ENCODE results near the gene SYNGR3.
"Not testable (repeated sequence)": the region's sequence is repeated elsewhere in the genome, so short reads cannot be mapped to it uniquely, and the experiment has no call there.

The SYNGR3 gene

GRCh38 chr16:1949507-1949906 lies 40.3 kb upstream of the SYNGR3 start:
- Histone ChIP-seq H3K27me3 (ENCODE audit: insufficient read depth, low read length, poor library complexity) (no peaks in the 10 kb centered on the region), H3K27ac (ENCODE audit: low read depth, low read length) (no peak overlapping the region), H3K23ac (ENCODE audit: low read length) (no peak overlapping the region), H3K4ac (ENCODE audit: low read depth, low read length) (no peak overlapping the region), H2BK120ac (ENCODE audit: low read depth, low read length) (no peak overlapping the region), H3K4me2 (ENCODE audit: low read length) (no peak overlapping the region), H3K56ac (ENCODE audit: low read length) (no peak overlapping the region), H2BK5ac (ENCODE audit: low read length) (no peak overlapping the region), H3K4me3 (ENCODE audit: low read length) (no peak overlapping the region), H2AK5ac (ENCODE audit: low read length) (no peak overlapping the region), H4K8ac (ENCODE audit: low read depth, low read length) (no peak overlapping the region), H2BK15ac (replicated peaks; ENCODE audit: low read depth) (no peak overlapping the region), H3K4me1 (ENCODE audit: control insufficient read depth, low read depth, low read length) (no peaks in the 10 kb centered on the region), H4K5ac (ENCODE audit: low read length) (no peak overlapping the region), H3K9ac (ENCODE audit: low read length) (no peak overlapping the region), H3K36me3 (ENCODE audit: control insufficient read depth, insufficient read depth, low read length) (no peaks in the 10 kb centered on the region), H3K18ac (ENCODE audit: low read length) (no peak overlapping the region), H3K79me2 (ENCODE audit: control insufficient read depth, insufficient read depth, low read length) (no peaks in the 10 kb centered on the region), H3K79me1 (ENCODE audit: low read length) (no peaks in the 10 kb centered on the region)
- DNase-seq, result no peak
- WGBS (ENCODE audit: extremely low coverage, insufficient coverage, low lambda C conversion rate), result no CpG with 5 or more reads among the region's 11 CpGs

GRCh38 chr16:1950047-1950446 lies 39.7 kb upstream of the SYNGR3 start:
- Histone ChIP-seq H4K5ac (ENCODE audit: low read length) (no peak overlapping the region), H3K79me2 (ENCODE audit: control insufficient read depth, insufficient read depth, low read length) (no peaks in the 10 kb centered on the region), H2BK5ac (ENCODE audit: low read length) (no peak overlapping the region), H3K79me1 (ENCODE audit: low read length) (no peaks in the 10 kb centered on the region), H2BK15ac (replicated peaks; ENCODE audit: low read depth) (no peak overlapping the region), H3K4me3 (ENCODE audit: low read length) (no peak overlapping the region), H3K23ac (ENCODE audit: low read length) (no peak overlapping the region), H3K4me1 (ENCODE audit: control insufficient read depth, low read depth, low read length) (no peaks in the 10 kb centered on the region), H2AK5ac (ENCODE audit: low read length) (no peak overlapping the region), H3K36me3 (ENCODE audit: control insufficient read depth, insufficient read depth, low read length) (no peaks in the 10 kb centered on the region), H3K27ac (ENCODE audit: low read depth, low read length) (no peak overlapping the region), H3K18ac (ENCODE audit: low read length) (no peak overlapping the region), H3K4me2 (ENCODE audit: low read length) (no peak overlapping the region), H4K8ac (ENCODE audit: low read depth, low read length) (no peak overlapping the region), H3K4ac (ENCODE audit: low read depth, low read length) (no peak overlapping the region), H3K9ac (ENCODE audit: low read length) (no peak overlapping the region), H3K27me3 (ENCODE audit: insufficient read depth, low read length, poor library complexity) (no peaks in the 10 kb centered on the region), H2BK120ac (ENCODE audit: low read depth, low read length) (no peak overlapping the region), H3K56ac (ENCODE audit: low read length) (no peak overlapping the region)
- no peak for DNase-seq
- no CpG with 5 or more reads among the region's 7 CpGs for WGBS (ENCODE audit: extremely low coverage, insufficient coverage, low lambda C conversion rate)

- H4K8ac ChIP-seq (ENCODE audit: low read depth, low read length), result no peak overlapping the region
- H2AK5ac ChIP-seq (ENCODE audit: low read length), result no peak overlapping the region
- no peak overlapping the region for H3K4ac ChIP-seq (ENCODE audit: low read depth, low read length)
- no peak overlapping the region for H3K9ac ChIP-seq (ENCODE audit: low read length)
- H3K18ac ChIP-seq (ENCODE audit: low read length), result no peak overlapping the region
- H3K79me2 ChIP-seq (ENCODE audit: control insufficient read depth, insufficient read depth, low read length), result no peaks in the 10 kb centered on the region
- no peaks in the 10 kb centered on the region for H3K79me1 ChIP-seq (ENCODE audit: low read length)
- H3K4me2 ChIP-seq (ENCODE audit: low read length), result no peak overlapping the region
- no peak for DNase-seq
- H3K4me3 ChIP-seq (ENCODE audit: low read length), result no peak overlapping the region
- no CpG with 5 or more reads among the region's 19 CpGs for WGBS (ENCODE audit: extremely low coverage, insufficient coverage, low lambda C conversion rate)
- H3K27ac ChIP-seq (ENCODE audit: low read depth, low read length), result no peak overlapping the region
- H3K56ac ChIP-seq (ENCODE audit: low read length), result no peak overlapping the region
- H2BK15ac ChIP-seq (replicated peaks; ENCODE audit: low read depth), result no peak overlapping the region
- H3K27me3 ChIP-seq (ENCODE audit: insufficient read depth, low read length, poor library complexity), result no peaks in the 10 kb centered on the region
- H2BK5ac ChIP-seq (ENCODE audit: low read length), result no peak overlapping the region
- H3K36me3 ChIP-seq (ENCODE audit: control insufficient read depth, insufficient read depth, low read length), result no peaks in the 10 kb centered on the region
- H2BK120ac ChIP-seq (ENCODE audit: low read depth, low read length), result no peak overlapping the region
- H4K5ac ChIP-seq (ENCODE audit: low read length), result no peak overlapping the region
- no peaks in the 10 kb centered on the region for H3K4me1 ChIP-seq (ENCODE audit: control insufficient read depth, low read depth, low read length)
- H3K23ac ChIP-seq (ENCODE audit: low read length), result no peak overlapping the region
Observed at GRCh38 chr16:1950559-1950958, 39.2 kb upstream of the SYNGR3 start.

GRCh38 chr16:1953734-1954133 lies 36.0 kb upstream of the SYNGR3 start:
- H3K36me3 ChIP-seq (ENCODE audit: control insufficient read depth, insufficient read depth, low read length), result no peaks in the 10 kb centered on the region
- H3K79me2 ChIP-seq (ENCODE audit: control insufficient read depth, insufficient read depth, low read length), result no peaks in the 10 kb centered on the region

GRCh38 chr16:1957434-1958142 lies 32.2 kb upstream of the SYNGR3 start:
- H2AK5ac ChIP-seq (ENCODE audit: low read length); H3K9ac ChIP-seq (ENCODE audit: low read length); H2BK120ac ChIP-seq (ENCODE audit: low read depth, low read length); H2BK15ac ChIP-seq (replicated peaks; ENCODE audit: low read depth); H3K27ac ChIP-seq (ENCODE audit: low read depth, low read length); H3K36me3 ChIP-seq (ENCODE audit: control insufficient read depth, insufficient read depth, low read length); H3K27me3 ChIP-seq (ENCODE audit: insufficient read depth, low read length, poor library complexity); H3K4me3 ChIP-seq (ENCODE audit: low read length); H3K23ac ChIP-seq (ENCODE audit: low read length); H3K79me1 ChIP-seq (ENCODE audit: low read length); H3K4me1 ChIP-seq (ENCODE audit: control insufficient read depth, low read depth, low read length); H4K5ac ChIP-seq (ENCODE audit: low read length); H3K4ac ChIP-seq (ENCODE audit: low read depth, low read length); H3K18ac ChIP-seq (ENCODE audit: low read length); H3K56ac ChIP-seq (ENCODE audit: low read length); H3K79me2 ChIP-seq (ENCODE audit: control insufficient read depth, insufficient read depth, low read length); H2BK5ac ChIP-seq (ENCODE audit: low read length); H3K4me2 ChIP-seq (ENCODE audit: low read length); H4K8ac ChIP-seq (ENCODE audit: low read depth, low read length); DNase-seq: not testable (repeated sequence)
- WGBS (ENCODE audit: extremely low coverage, insufficient coverage, low lambda C conversion rate), result no CpG with 5 or more reads among the region's 22 CpGs

More at GRCh38 chr16:1953734-1954133, 36.0 kb upstream of the SYNGR3 start:
- no peaks in the 10 kb centered on the region for H3K27me3 ChIP-seq (ENCODE audit: insufficient read depth, low read length, poor library complexity)
- no peak overlapping the region for H3K56ac ChIP-seq (ENCODE audit: low read length)
- no peak overlapping the region for H2BK15ac ChIP-seq (replicated peaks; ENCODE audit: low read depth)
- H3K27ac ChIP-seq (ENCODE audit: low read depth, low read length), result no peak overlapping the region
- no peaks in the 10 kb centered on the region for H3K4me1 ChIP-seq (ENCODE audit: control insufficient read depth, low read depth, low read length)
- no peak overlapping the region for H3K4me3 ChIP-seq (ENCODE audit: low read length)
- H4K8ac ChIP-seq (ENCODE audit: low read depth, low read length), result no peak overlapping the region
- H3K4ac ChIP-seq (ENCODE audit: low read depth, low read length), result no peak overlapping the region
- no peak overlapping the region for H3K4me2 ChIP-seq (ENCODE audit: low read length)
- no peak overlapping the region for H3K23ac ChIP-seq (ENCODE audit: low read length)
- H2BK120ac ChIP-seq (ENCODE audit: low read depth, low read length), result no peak overlapping the region
- no CpG with 5 or more reads among the region's 22 CpGs for WGBS (ENCODE audit: extremely low coverage, insufficient coverage, low lambda C conversion rate)
- no peak overlapping the region for H3K18ac ChIP-seq (ENCODE audit: low read length)
- no peak overlapping the region for H2BK5ac ChIP-seq (ENCODE audit: low read length)
- no peak overlapping the region for H3K9ac ChIP-seq (ENCODE audit: low read length)
- H3K79me1 ChIP-seq (ENCODE audit: low read length), result no peaks in the 10 kb centered on the region
- no peak overlapping the region for H2AK5ac ChIP-seq (ENCODE audit: low read length)
- no peak overlapping the region for H4K5ac ChIP-seq (ENCODE audit: low read length)
- no peak for DNase-seq

GRCh38 chr16:1958143-1958491 lies 31.7 kb upstream of the SYNGR3 start:
- not testable (repeated sequence) for H4K5ac ChIP-seq (ENCODE audit: low read length); H3K79me1 ChIP-seq (ENCODE audit: low read length); H3K4me1 ChIP-seq (ENCODE audit: control insufficient read depth, low read depth, low read length); H2BK5ac ChIP-seq (ENCODE audit: low read length); H3K56ac ChIP-seq (ENCODE audit: low read length); H3K27me3 ChIP-seq (ENCODE audit: insufficient read depth, low read length, poor library complexity); H3K4me2 ChIP-seq (ENCODE audit: low read length); H3K18ac ChIP-seq (ENCODE audit: low read length); H3K27ac ChIP-seq (ENCODE audit: low read depth, low read length); DNase-seq; H3K4me3 ChIP-seq (ENCODE audit: low read length); H2AK5ac ChIP-seq (ENCODE audit: low read length); H3K4ac ChIP-seq (ENCODE audit: low read depth, low read length); H2BK15ac ChIP-seq (replicated peaks; ENCODE audit: low read depth); H3K9ac ChIP-seq (ENCODE audit: low read length); H3K36me3 ChIP-seq (ENCODE audit: control insufficient read depth, insufficient read depth, low read length); H3K23ac ChIP-seq (ENCODE audit: low read length); H4K8ac ChIP-seq (ENCODE audit: low read depth, low read length); H2BK120ac ChIP-seq (ENCODE audit: low read depth, low read length)
- H3K79me2 ChIP-seq (ENCODE audit: control insufficient read depth, insufficient read depth, low read length), result peaks cover 11% of the 10 kb centered on the region
- WGBS (ENCODE audit: extremely low coverage, insufficient coverage, low lambda C conversion rate), result no CpG with 5 or more reads among the region's 30 CpGs

Measured in mesendoderm (in vitro differentiated cells).